Retinal pigment epithelial cell (primary cell): ENCODE data around the gene DPH7.
"Not testable (repeated sequence)": the region's sequence is repeated elsewhere in the genome, so short reads cannot be mapped to it uniquely, and the experiment has no call there.

Experiments used
- DNase-seq: peaks from one replicate; pipeline ENCODE4 v3.0.0-alpha.2; 2010; ENCODE audit warnings: low read depth
- H3K4me3 ChIP-seq: 2 replicates; pipeline ENCODE4 v1.5.1; 2011; ENCODE audit warnings: mild to moderate bottlenecking, low read length, control low read depth, moderate library complexity
- TF ChIP-seq, protein P1 (sequence below): conservative IDR thresholded peaks from 2 replicates; pipeline ENCODE4 v1.5.1; 2011; ENCODE audit warnings: low read depth, low read length, control low read depth, inconsistent platforms

Gene DPH7

DNA sequence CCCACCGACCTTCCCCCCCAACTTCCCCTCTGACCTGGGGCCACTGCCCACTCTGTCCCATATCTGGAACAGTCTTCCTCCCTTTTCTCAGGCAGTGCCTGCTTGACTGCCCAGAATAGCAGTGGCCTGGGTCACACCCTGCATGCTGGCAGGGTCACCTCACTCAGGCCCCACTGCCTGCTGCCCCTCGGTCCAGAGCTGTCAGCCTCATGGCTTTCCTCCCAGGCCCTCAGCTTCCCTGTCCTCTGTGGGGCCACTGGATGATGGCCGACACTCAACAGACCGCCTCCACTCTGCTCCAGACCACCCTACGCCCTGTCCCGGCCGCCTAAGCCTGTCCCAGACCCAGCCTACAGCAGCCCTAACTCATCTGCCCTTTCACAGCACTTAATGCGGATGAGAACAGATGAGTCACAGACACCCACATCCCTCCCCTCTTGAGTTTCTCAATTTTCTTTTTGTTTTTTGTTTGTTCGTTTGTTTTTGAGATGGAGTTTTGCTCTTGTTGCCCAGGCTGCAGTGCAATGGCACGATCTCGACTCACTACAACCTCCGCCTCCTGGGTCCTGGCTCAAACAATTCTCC lies 34.5 kb downstream of the DPH7 start:
- no peak overlapping the region for H3K4me3 ChIP-seq
- TF ChIP-seq, protein P1, sequence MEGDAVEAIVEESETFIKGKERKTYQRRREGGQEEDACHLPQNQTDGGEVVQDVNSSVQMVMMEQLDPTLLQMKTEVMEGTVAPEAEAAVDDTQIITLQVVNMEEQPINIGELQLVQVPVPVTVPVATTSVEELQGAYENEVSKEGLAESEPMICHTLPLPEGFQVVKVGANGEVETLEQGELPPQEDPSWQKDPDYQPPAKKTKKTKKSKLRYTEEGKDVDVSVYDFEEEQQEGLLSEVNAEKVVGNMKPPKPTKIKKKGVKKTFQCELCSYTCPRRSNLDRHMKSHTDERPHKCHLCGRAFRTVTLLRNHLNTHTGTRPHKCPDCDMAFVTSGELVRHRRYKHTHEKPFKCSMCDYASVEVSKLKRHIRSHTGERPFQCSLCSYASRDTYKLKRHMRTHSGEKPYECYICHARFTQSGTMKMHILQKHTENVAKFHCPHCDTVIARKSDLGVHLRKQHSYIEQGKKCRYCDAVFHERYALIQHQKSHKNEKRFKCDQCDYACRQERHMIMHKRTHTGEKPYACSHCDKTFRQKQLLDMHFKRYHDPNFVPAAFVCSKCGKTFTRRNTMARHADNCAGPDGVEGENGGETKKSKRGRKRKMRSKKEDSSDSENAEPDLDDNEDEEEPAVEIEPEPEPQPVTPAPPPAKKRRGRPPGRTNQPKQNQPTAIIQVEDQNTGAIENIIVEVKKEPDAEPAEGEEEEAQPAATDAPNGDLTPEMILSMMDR, result no peak
- no peak for DNase-seq

DNA sequence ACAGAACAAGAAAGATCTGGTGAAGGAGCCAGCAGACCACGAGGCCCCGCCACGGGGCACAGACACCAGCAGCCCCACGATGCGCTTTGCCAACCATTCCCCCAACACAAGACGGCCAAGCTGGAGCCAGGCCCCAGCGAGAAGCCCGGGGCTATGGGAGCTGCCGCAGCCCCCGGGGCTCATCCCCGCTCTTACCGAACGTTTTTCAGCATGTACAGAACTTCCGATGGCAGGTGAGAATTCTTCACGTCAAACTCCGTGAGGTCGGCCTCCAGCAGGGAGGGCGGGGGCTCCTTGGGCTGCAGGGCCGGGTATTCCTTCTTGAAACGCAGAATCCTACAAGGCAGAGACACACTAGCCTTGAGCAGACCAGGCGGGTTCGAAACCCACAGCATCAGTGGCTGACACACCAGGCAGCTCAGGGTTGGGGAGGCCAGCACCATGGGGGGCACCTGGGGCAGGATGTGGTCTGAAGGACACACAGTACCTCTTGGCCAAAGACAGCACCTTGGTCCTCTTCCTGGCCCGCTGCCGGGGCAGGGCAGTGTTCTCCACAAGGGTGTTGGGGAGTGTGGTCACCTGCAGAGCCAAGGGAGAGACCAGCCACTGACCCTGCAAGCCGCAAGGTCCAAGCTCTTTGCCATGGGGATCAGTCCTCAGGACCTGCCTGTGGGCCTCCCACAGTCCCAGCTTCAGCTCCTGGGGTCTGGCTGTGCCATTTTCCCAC lies 35.3 kb downstream of the DPH7 start:
- DNase-seq, result no peak
- no peak overlapping the region for H3K4me3 ChIP-seq
- TF ChIP-seq, protein P1, result no peak

DNA sequence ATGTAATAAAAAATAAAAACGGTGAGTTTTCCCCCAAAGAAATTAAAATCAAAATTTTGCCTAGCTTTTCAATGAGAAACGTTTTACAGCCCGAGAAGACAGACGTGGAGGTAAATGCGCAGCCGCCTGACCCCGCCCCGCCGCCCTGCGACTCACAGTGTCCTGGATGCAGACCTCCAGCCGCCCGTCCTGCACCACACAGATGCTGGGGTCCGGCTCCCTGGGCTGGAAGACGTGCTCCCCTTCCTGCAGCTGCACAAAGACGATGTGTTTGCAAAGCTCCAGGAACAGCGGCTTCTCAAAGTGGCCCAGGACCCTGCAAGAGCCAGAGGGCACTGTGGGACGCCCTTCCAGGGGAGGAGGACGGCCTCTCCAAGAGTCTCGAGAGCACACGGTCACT lies 36.2 kb downstream of the DPH7 start:
- H3K4me3 ChIP-seq, result no peak overlapping the region
- TF ChIP-seq, protein P1, result no peak
- DNase-seq, result no peak

DNA sequence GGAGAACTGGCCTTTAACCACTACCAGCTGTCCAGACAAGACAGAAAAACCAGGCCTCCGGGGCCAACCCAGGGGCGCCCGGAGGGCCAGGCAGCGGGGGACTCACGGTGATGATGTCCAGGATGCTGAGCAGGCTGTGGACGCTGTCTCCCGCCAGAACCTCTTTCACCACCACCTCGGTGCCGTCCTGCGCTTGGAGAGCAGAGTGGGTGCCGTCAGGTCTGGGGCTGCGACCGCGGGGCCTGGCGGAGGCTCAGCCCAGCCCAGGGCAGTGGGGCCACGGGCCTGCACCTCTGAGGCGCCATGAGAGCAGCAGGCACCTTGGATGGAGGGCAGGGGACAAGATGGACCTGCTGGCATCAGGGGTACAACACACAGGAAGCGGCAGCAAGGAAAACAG lies 38.2 kb downstream of the DPH7 start:
- TF ChIP-seq, protein P1, result no peak

DNA sequence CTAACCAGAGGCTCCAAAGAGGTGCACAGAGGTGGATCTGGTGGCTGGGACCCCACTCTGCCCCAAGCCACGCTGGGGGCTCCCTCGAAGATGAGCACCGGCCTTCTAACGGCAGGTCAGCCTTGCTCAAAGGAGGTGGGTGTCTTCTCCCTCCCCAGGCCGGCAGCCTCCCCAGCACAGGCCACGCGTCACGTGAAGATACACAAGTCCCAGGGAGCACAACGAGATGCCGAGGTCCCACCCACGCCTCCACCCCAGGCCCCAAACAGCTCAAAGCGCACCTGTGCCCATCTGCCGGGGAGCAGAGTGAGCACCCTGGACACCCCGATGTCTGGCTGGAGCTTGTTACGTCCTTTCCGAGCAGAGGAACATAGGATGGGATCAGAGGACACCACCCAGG lies 40.7 kb downstream of the DPH7 start:
- no peak overlapping the region for H3K4me3 ChIP-seq
- no peak for DNase-seq
- TF ChIP-seq, protein P1, result no peak

More for the DNA sequence above, 38.2 kb downstream of the DPH7 start:
- no peak overlapping the region for H3K4me3 ChIP-seq
- no peak for DNase-seq

DNA sequence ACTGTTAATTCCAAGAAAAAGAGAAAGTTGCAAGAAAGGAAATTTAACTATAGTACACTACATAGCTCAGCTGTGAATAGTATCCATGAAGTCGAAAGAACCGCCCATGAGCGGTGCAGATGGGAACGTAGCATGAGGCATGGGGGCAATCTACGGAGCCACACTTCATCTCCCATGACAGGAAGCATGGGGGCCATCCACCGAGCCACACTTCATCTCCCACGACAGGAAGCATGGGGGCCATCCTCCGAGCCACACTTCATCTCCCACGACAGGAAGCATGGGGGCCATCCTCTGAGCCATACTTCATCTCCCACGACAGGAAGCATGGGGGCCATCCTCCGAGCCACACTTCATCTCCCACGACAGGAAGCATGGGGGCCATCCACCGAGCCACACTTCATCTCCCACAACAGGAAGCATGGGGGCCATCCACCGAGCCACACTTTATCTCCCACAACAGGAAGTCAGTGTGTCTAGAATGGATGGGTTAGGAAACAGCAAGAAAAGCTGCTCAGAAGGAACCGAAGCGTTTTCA lies 42.1 kb downstream of the DPH7 start:
- H3K4me3 ChIP-seq, DNase-seq: not testable (repeated sequence)

DNA sequence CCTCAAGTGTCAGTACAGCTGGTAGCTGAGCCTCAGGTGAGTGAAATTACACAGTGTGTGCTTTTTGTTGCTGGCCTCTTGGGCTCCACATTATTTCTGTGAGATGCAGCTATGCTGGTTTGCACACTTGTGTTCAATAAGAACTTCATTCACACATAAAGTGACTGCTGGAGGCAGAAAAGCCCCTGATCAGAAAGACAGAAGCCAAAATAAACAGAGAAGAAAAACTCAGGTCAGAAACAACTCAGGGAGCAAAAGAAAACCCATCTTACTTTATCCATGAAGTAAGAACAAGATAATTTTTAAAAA lies 43.7 kb downstream of the DPH7 start:
- TF ChIP-seq, protein P1, result no peak
- H3K4me3 ChIP-seq, result no peak overlapping the region
- no peak for DNase-seq
